AG04450 (cell line): Measurements from ENCODE around the gene ADAMTS18. TPM values are rescaled to one million over a fixed set of nuclear protein-coding genes. Genes with fewer than 3 reads are reported as not detected.

Experiments
- CTCF ChIA-PET: fragments of 300-600, 350-600 bp; formaldehyde crosslinking; extraction: SDS; loops from one replicate; lab custom pipeline; 2022; ENCODE audit warnings: antibody characterized with exemption, inconsistent platforms; lab: Charles Lee
- POLR2A ChIA-PET: fragments of 350-600 bp; formaldehyde crosslinking; extraction: SDS; loops from one replicate; lab custom pipeline; 2021; ENCODE audit warnings: antibody characterized with exemption, inconsistent platforms; lab: Yijun Ruan, JAX
- DNase-seq: peaks from one replicate; pipeline ENCODE4 v3.0.0-alpha.2; 2011; ENCODE audit warnings: low read depth, low spot score
- H3K27ac ChIP-seq: one replicate; pipeline ENCODE4 v1.5.1; 2012; ENCODE audit warnings: low read depth, low read length, control low read depth
- H3K27me3 ChIP-seq: one replicate; pipeline ENCODE4 v1.6.0; 2012; ENCODE audit warnings: low read length; ENCODE audit not compliant: control insufficient read depth, insufficient read depth
- H3K4me3 ChIP-seq: 2 replicates; pipeline ENCODE4 v1.5.1; 2011; ENCODE audit warnings: mild to moderate bottlenecking, low read depth, low read length, control low read depth
- H3K9me3 ChIP-seq: 2 replicates; pipeline ENCODE4 v1.5.1; 2012; ENCODE audit warnings: low read length; ENCODE audit not compliant: control insufficient read depth, insufficient read depth
- polyA plus RNA-seq: library from polyadenylated mRNA; depleted of rRNA; stranded (reverse); fragments of >200 nt; gene quantifications from 2 replicates; pipeline ENCODE4 v1.2.3, GENCODE V29; 2011
- TF ChIP-seq, protein P1 (sequence below): IDR thresholded peaks from 2 replicates; pipeline ENCODE4 v1.5.1; 2011; ENCODE audit warnings: low read depth, low read length, control low read depth, inconsistent platforms

ADAMTS18 gene
- polyA plus RNA-seq, 1 experiment = not detected

DNA sequence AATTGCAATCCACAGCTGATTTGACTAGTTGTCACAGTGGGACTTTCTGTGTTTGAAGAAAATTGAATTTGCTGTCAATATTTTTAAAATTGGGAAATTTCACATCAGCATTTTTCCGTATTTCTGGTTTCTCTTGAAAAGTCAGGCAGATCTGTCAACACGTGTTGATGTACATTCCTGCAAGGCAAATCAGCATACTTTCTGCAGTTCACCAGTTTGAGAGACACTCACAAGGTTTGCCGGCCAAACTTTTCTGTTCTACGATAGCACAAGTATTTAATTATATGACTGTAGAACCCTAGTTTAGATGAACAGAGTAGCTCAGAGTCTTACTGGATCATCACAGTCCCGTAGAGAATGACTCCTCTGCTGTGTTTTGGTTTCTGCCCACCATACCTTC lies 102.0 kb downstream of the ADAMTS18 start:
- no peak overlapping the region for H3K4me3 ChIP-seq
- no peaks in the 10 kb centered on the region for H3K27me3 ChIP-seq
- DNase-seq = no peak
- no peaks in the 10 kb centered on the region for H3K9me3 ChIP-seq
- no peak overlapping the region for H3K27ac ChIP-seq
- CTCF ChIA-PET = no interaction called here
- POLR2A ChIA-PET = no interaction called here
- TF ChIP-seq, protein P1, sequence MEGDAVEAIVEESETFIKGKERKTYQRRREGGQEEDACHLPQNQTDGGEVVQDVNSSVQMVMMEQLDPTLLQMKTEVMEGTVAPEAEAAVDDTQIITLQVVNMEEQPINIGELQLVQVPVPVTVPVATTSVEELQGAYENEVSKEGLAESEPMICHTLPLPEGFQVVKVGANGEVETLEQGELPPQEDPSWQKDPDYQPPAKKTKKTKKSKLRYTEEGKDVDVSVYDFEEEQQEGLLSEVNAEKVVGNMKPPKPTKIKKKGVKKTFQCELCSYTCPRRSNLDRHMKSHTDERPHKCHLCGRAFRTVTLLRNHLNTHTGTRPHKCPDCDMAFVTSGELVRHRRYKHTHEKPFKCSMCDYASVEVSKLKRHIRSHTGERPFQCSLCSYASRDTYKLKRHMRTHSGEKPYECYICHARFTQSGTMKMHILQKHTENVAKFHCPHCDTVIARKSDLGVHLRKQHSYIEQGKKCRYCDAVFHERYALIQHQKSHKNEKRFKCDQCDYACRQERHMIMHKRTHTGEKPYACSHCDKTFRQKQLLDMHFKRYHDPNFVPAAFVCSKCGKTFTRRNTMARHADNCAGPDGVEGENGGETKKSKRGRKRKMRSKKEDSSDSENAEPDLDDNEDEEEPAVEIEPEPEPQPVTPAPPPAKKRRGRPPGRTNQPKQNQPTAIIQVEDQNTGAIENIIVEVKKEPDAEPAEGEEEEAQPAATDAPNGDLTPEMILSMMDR = no peak

DNA sequence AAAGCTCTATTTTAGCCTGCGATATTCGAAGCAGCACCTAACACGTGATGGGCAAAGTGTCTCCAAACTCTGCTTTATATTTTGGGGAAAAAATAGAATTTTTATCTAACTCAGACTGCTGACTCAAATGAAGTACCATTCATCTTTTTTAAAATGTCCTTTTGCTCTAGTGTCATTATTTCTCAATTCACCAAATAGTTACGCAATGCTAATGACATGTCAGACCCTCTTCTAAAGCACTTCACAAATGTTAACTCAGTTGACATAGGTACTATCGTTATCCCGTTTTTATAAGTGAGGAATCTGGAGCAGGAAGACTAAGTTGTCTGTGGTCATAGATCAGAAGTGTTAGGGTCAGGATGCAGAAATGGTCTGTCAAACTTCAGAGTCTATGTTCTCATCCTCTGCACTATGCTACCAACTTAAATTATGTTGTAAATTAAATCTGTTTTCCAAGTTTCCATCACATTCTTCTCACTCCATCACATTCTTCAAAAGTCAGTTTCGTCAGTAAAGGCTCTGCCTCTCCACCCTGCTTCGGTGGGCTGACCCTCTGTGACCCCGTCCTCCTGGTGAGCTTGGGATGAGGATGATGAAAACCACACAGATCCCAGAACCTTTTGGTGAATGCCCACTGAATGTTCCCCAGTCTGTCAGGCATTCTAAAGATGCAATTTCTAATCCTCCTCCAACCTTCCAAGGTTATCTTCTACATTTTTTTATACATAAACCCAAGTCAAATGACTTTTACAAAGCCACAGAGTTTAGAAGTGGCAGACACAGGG lies 102.8 kb downstream of the ADAMTS18 start:
- no peak for DNase-seq
- H3K27ac ChIP-seq = no peak overlapping the region
- CTCF ChIA-PET = no interaction called here
- no peaks in the 10 kb centered on the region for H3K9me3 ChIP-seq
- POLR2A ChIA-PET = no interaction called here
- H3K4me3 ChIP-seq = no peak overlapping the region
- TF ChIP-seq, protein P1 = no peak
- no peaks in the 10 kb centered on the region for H3K27me3 ChIP-seq

DNA sequence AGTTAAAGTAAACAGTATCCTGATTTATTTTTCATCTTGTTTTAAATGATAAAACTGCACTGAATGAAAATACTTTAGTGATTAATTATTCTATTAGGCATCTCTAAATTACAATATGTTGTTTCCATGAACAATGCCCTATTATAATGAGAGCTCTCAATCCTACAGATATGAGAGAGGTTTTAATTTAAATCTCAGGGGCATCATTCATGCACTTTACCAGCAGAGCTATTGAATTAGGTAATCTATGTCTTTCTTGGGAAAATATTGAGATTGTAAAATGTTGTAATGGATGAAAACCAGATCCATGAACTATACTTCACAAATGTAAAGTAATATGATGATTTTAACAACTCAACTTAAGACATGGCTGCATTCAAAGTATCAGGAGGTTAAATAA lies 103.8 kb downstream of the ADAMTS18 start:
- no peak overlapping the region for H3K27ac ChIP-seq
- H3K9me3 ChIP-seq = no peaks in the 10 kb centered on the region
- no peaks in the 10 kb centered on the region for H3K27me3 ChIP-seq
- DNase-seq = no peak
- CTCF ChIA-PET = no interaction called here
- TF ChIP-seq, protein P1 = no peak
- no peak overlapping the region for H3K4me3 ChIP-seq
- POLR2A ChIA-PET = no interaction called here

DNA sequence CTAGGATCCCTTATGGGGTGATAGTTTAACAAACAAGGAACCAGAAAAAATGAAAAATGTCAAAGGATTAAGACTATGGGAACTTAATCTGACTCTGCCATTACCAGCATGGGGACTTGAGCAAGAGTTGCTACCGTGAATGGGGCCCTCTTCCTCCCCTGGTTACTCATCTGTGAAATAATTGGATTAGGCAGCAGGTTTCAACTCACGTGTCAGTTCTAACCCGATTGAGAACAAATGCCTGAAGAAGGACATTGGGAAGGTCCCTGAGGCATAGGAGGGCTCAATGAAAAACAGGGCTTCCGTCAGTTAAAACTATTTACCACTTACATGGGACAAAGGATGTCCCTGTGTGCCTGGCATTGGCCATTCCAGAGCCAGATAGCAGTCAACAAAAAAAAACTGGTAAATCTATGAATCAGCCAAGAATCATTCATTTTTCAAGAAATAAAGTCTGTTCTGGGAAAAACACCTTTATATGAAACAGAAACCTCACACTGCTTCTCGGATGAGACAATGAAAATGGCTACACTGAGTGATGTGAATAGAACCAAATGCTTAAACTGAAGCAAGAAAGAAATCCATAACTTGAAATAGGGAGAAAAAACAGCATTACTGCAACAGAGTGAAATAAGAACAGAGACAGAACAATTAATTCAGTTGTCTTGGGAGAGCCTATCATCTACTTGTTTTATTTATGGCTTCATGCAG lies 104.3 kb downstream of the ADAMTS18 start:
- POLR2A ChIA-PET = no interaction called here
- CTCF ChIA-PET = no interaction called here
- DNase-seq = no peak
- H3K27me3 ChIP-seq = no peaks in the 10 kb centered on the region
- H3K4me3 ChIP-seq = no peak overlapping the region
- no peaks in the 10 kb centered on the region for H3K9me3 ChIP-seq
- TF ChIP-seq, protein P1 = no peak
- H3K27ac ChIP-seq = no peak overlapping the region

DNA sequence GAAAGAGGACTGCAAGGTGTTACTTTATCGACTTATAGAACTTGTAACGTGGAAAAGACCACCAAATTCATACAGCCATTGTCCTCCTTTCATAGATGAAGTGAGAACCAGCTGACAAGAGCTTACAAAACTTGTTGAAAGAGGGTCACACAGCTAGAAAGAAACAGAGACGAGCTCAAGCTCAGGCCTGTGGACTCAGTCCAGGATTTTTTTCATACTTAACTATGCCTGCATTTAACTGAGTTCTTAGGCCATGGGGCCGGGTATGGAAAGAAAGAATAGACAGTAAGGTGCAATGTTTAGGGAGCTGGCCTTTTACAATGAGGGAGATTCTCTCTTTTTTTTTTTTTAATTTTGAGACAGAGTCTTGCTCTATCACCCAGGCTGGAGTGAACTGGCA lies 106.1 kb downstream of the ADAMTS18 start:
- Histone ChIP-seq H3K27ac (no peak overlapping the region), H3K9me3 (no peaks in the 10 kb centered on the region), H3K27me3 (no peaks in the 10 kb centered on the region), H3K4me3 (no peak overlapping the region)
- ChIA-PET CTCF (no interaction called here), POLR2A (no interaction called here)
- no peak for DNase-seq
- TF ChIP-seq, protein P1 = no peak
